ENCODE data around the gene PPP6R1. TPM values are rescaled to one million over a fixed set of nuclear protein-coding genes. Genes with fewer than 3 reads are reported as not detected.

PPP6R1 gene
- total and polyA plus RNA-seq, 2 of the 13 experiments (the other 11 are each of a cell fraction or from before 2014, with no cell fraction given) = 25.8 to 54.0 TPM

- TF ChIP-seq ZBED4 (CRISPR knock-in tag; IDR thresholded peaks at IDR 0.05; ENCODE audit: borderline replicate concordance) (0 out of 2 replicates have a peak, but pooled peaks have one; percentile 31), ZBTB38 (CRISPR knock-in tag; IDR thresholded peaks at IDR 0.05) (no peak), JARID2 (CRISPR knock-in tag; IDR thresholded peaks at IDR 0.05; ENCODE audit: insufficient replicate concordance) (no peak), PAF1 (CRISPR knock-in tag; IDR thresholded peaks at IDR 0.05) (no peak), MAFG (CRISPR knock-in tag; IDR thresholded peaks at IDR 0.05) (no peak), ZNF337 (CRISPR knock-in tag; IDR thresholded peaks at IDR 0.05; ENCODE audit: borderline replicate concordance, low read depth) (no peak), SRY (CRISPR knock-in tag; IDR thresholded peaks at IDR 0.05) (no peak), HNRNPK (IDR thresholded peaks at IDR 0.05; ENCODE audit: low read depth, low read length, poor library complexity, severe bottlenecking) (no peak), HNF4G (IDR thresholded peaks at IDR 0.05; ENCODE audit: borderline replicate concordance, low read depth, low read length) (peak; percentile 65; the same call in 1 of the 2 replicates), HNF4G (CRISPR knock-in tag; IDR thresholded peaks at IDR 0.05; ENCODE audit: borderline replicate concordance, low read depth) (no peak), ARID3A (IDR thresholded peaks at IDR 0.05; ENCODE audit: low read depth, low read length) (no peak), CHD4 (IDR thresholded peaks at IDR 0.05; ENCODE audit: borderline replicate concordance, low read length) (no peak), DRAP1 (CRISPR knock-in tag; IDR thresholded peaks at IDR 0.05) (peak; percentile 61), NFKBIZ (CRISPR knock-in tag; IDR thresholded peaks at IDR 0.05) (no peak)
- TF ChIP-seq, protein P1, sequence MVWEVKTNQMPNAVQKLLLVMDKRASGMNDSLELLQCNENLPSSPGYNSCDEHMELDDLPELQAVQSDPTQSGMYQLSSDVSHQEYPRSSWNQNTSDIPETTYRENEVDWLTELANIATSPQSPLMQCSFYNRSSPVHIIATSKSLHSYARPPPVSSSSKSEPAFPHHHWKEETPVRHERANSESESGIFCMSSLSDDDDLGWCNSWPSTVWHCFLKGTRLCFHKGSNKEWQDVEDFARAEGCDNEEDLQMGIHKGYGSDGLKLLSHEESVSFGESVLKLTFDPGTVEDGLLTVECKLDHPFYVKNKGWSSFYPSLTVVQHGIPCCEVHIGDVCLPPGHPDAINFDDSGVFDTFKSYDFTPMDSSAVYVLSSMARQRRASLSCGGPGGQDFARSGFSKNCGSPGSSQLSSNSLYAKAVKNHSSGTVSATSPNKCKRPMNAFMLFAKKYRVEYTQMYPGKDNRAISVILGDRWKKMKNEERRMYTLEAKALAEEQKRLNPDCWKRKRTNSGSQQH (CRISPR knock-in tag; IDR thresholded peaks at IDR 0.05; ENCODE audit: low read depth) = no peak
- TF ChIP-seq, protein P2, sequence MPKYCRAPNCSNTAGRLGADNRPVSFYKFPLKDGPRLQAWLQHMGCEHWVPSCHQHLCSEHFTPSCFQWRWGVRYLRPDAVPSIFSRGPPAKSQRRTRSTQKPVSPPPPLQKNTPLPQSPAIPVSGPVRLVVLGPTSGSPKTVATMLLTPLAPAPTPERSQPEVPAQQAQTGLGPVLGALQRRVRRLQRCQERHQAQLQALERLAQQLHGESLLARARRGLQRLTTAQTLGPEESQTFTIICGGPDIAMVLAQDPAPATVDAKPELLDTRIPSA (CRISPR knock-in tag; IDR thresholded peaks at IDR 0.05; ENCODE audit: borderline replicate concordance) = no peak
- TF ChIP-seq, protein P3, sequence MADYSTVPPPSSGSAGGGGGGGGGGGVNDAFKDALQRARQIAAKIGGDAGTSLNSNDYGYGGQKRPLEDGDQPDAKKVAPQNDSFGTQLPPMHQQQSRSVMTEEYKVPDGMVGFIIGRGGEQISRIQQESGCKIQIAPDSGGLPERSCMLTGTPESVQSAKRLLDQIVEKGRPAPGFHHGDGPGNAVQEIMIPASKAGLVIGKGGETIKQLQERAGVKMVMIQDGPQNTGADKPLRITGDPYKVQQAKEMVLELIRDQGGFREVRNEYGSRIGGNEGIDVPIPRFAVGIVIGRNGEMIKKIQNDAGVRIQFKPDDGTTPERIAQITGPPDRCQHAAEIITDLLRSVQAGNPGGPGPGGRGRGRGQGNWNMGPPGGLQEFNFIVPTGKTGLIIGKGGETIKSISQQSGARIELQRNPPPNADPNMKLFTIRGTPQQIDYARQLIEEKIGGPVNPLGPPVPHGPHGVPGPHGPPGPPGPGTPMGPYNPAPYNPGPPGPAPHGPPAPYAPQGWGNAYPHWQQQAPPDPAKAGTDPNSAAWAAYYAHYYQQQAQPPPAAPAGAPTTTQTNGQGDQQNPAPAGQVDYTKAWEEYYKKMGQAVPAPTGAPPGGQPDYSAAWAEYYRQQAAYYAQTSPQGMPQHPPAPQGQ (CRISPR knock-in tag; IDR thresholded peaks at IDR 0.05; ENCODE audit: borderline replicate concordance) = peak; percentile 61; the same call in 1 of the 2 replicates
These were observed 30.3 kb downstream of the PPP6R1 start, which contains the start of gene TMEM86B (continued) for GRCh38 chr19:55228403-55229031.
